B cell (primary cell): ENCODE results near the gene ZFP2. TPM values are rescaled to one million over a fixed set of nuclear protein-coding genes. Genes with fewer than 3 reads are reported as not detected.

ENCODE experiments used
- ATAC-seq: fragments of 200-7000 bp; cut with Tn5 transposase; one replicate; pipeline ENCODE4 v1.10.0; 2021; ENCODE audit warnings: low read depth, mild to moderate bottlenecking, moderate number of reproducible peaks, moderate library complexity
- CTCF ChIA-PET: fragments of 350-600 bp; sonication (Branson Sonifier 250); formaldehyde crosslinking; loops from one replicate; lab custom pipeline; 2021; ENCODE audit warnings: antibody characterized with exemption, inconsistent platforms; lab: Charles Lee
- POLR2A ChIA-PET: fragments of 350-600 bp; sonication (Branson Sonifier 250); formaldehyde crosslinking; loops from one replicate; lab custom pipeline; 2021; ENCODE audit warnings: antibody characterized with exemption; lab: Charles Lee
- DNase-seq: peaks from one replicate; pipeline ENCODE4 v3.0.0; 2013
- H2AFZ ChIP-seq: 2 replicates; pipeline ENCODE4 v1.6.1; 2012; ENCODE audit warnings: mild to moderate bottlenecking, low read depth, low read length; ENCODE audit not compliant: insufficient read depth, poor library complexity, severe bottlenecking
- H3K27ac ChIP-seq, 2 donors: 1 replicate in 1 of 2; 2 replicates in 1 of 2; pipeline ENCODE4 v1.5.1; 2012 to 2013; ENCODE audit warnings: low read length in 2 of 2, mild to moderate bottlenecking in 2 of 2, moderate library complexity in 1 of 2
- H3K27me3 ChIP-seq, 4 experiments: fragments of 200-600 bp in 1 of 4; sonication (generic) in 1 of 4; replicated peaks in 1 of 4; 1 replicate in 2 of 4; 2 replicates in 2 of 4; pipeline versions ENCODE4 v1.6.1 to v1.7.0; 2013 to 2016; ENCODE audit warnings: low read length in 3 of 4, mild to moderate bottlenecking in 2 of 4, mixed read lengths in 1 of 4, moderate library complexity in 1 of 4; ENCODE audit not compliant: insufficient read depth in 4 of 4, control insufficient read depth in 3 of 4; ENCODE audit errors: control extremely low read depth in 1 of 4
- H3K36me3 ChIP-seq, 2 experiments: replicated peaks in 1 of 2; 1 replicate in 1 of 2; 2 replicates in 1 of 2; pipeline versions ENCODE4 v1.6.1 to v1.7.1; 2013; ENCODE audit warnings: low read length in 1 of 2; ENCODE audit not compliant: insufficient read depth in 2 of 2, control insufficient read depth in 1 of 2; ENCODE audit errors: control extremely low read depth in 1 of 2, extremely low read depth in 1 of 2
- H3K4me1 ChIP-seq, 2 donors: fragments of 200-600 bp in 1 of 2; sonication (generic) in 1 of 2; 1 replicate in 1 of 2; 2 replicates in 1 of 2; pipeline versions ENCODE4 v1.5.1 to v1.6.1; 2013 to 2017; ENCODE audit warnings: low read length in 2 of 2; ENCODE audit not compliant: control insufficient read depth in 2 of 2, insufficient read depth in 2 of 2
- H3K4me2 ChIP-seq: replicated peaks from 2 replicates; pipeline ENCODE3; 2012; ENCODE audit warnings: mild to moderate bottlenecking, low read depth, low read length; ENCODE audit not compliant: poor library complexity, severe bottlenecking
- H3K4me3 ChIP-seq, 5 experiments: fragments of 200-600 bp in 1 of 5; sonication (generic) in 1 of 5; 1 replicate in 3 of 5; 2 replicates in 2 of 5; pipeline versions ENCODE4 v1.5.1 to v1.7.0; 2011 to 2016; ENCODE audit warnings: low read length in 4 of 5, mild to moderate bottlenecking in 4 of 5, low read depth in 2 of 5, control low read depth in 1 of 5, moderate library complexity in 1 of 5; ENCODE audit not compliant: insufficient read depth in 1 of 5; ENCODE audit errors: control extremely low read depth in 1 of 5, extremely low read depth in 1 of 5
- H3K79me2 ChIP-seq: fragments of 200-600 bp; sonication (generic); one replicate; pipeline ENCODE4 v1.6.0; 2016; ENCODE audit warnings: low read length; ENCODE audit not compliant: control insufficient read depth, insufficient read depth
- H3K9ac ChIP-seq: fragments of 200-600 bp; sonication (generic); 2 replicates; pipeline ENCODE4 v1.6.1; 2017; ENCODE audit warnings: mild to moderate bottlenecking, low read length, moderate library complexity
- H3K9me3 ChIP-seq, 3 donors: one replicate each; pipeline versions ENCODE4 v1.6.1 to v1.7.1; 2013; ENCODE audit warnings: low read length in 2 of 3; ENCODE audit not compliant: control insufficient read depth in 2 of 3, insufficient read depth in 1 of 3; ENCODE audit errors: control extremely low read depth in 1 of 3
- H4K20me1 ChIP-seq: 2 replicates; pipeline ENCODE4 v1.6.0; 2012; ENCODE audit warnings: mild to moderate bottlenecking, low read length; ENCODE audit not compliant: insufficient read depth, control insufficient read depth, poor library complexity, severe bottlenecking
- H3K27ac Mint-ChIP-seq: one replicate; pipeline ENCODE4 v1.8.0; 2021; ENCODE audit warnings: mixed read lengths
- H3K27me3 Mint-ChIP-seq: one replicate; pipeline ENCODE4 v1.8.0; 2021; ENCODE audit warnings: mixed read lengths
- H3K4me1 Mint-ChIP-seq: one replicate; pipeline ENCODE4 v1.8.0; 2021; ENCODE audit warnings: mixed read lengths
- H3K4me3 Mint-ChIP-seq: one replicate; pipeline ENCODE4 v1.8.0; 2021; ENCODE audit warnings: mixed read lengths
- H3K9me3 Mint-ChIP-seq: one replicate; pipeline ENCODE4 v1.8.0; 2022; ENCODE audit warnings: mixed read lengths; ENCODE audit not compliant: insufficient read depth
- CTCF ChIP-seq: fragments of 200-600 bp; IDR thresholded peaks from one replicate; pipeline ENCODE4 v1.8.0; 2022; ENCODE audit warnings: antibody characterized with exemption, mild to moderate bottlenecking
- EZH2 ChIP-seq: IDR thresholded peaks from 2 replicates; pipeline ENCODE4 v1.6.1; 2012; ENCODE audit warnings: borderline replicate concordance, low read depth, mild to moderate bottlenecking, moderate library complexity, low read length; ENCODE audit not compliant: insufficient read depth, poor library complexity, severe bottlenecking
- WGBS: methylation state at CpG from one replicate; pipeline ENCODE4 v1.1.5; 2013; ENCODE audit warnings: missing lambda C conversion rate; ENCODE audit not compliant: insufficient coverage; 5-methylcytosine and 5-hydroxymethylcytosine counted together
- intact Hi-C: fragments of 100-400 bp; cut with micrococcal nuclease; formaldehyde crosslinking; loops from one replicate; pipeline ENCODE4 v1.10.0; 2022
- polyA plus RNA-seq: library from polyadenylated mRNA; depleted of rRNA; stranded (reverse); fragments of >200 nt; gene quantifications from 2 replicates; pipeline ENCODE4 v1.2.3, GENCODE V29; 2012
- total RNA-seq, 2 donors: library from RNA; stranded (reverse); fragments of 120-200 nt in 1 of 2; gene quantifications; 1 replicate in 1 of 2; 2 replicates in 1 of 2; pipeline versions ENCODE4 v1.2.3 to v1.2.4, GENCODE V29; 2013 to 2022

Gene ZFP2
- total and polyA plus RNA-seq, 2 donors (not counting 1 experiment from before 2014, with no cell fraction given): 0.72 to 2.2 TPM

- Histone ChIP-seq H3K9me3 (peaks cover 17 to 56% (median 35%) of the 10 kb centered on the region in 3 donors), H3K4me3 (no peak overlapping the region), H3K27ac (no peak overlapping the region), H3K4me2 (no peak overlapping the region), H3K79me2 (no peaks in the 10 kb centered on the region), H4K20me1 (no peaks in the 10 kb centered on the region), H2AFZ (no peak overlapping the region), H3K36me3 (peaks cover 17 to 35% of the 10 kb centered on the region in 2 experiments), H3K27me3 (no peaks in the 10 kb centered on the region), H3K9ac (no peak overlapping the region), H3K4me1 (no peaks in the 10 kb centered on the region)
- ChIA-PET POLR2A (no interaction called here), CTCF (no interaction called here)
- ATAC-seq (no peak), DNase-seq (no peak)
- TF ChIP-seq CTCF (no peak), EZH2 (no peak)
- Mint-ChIP-seq H3K4me3 (no peak overlapping the region), H3K9me3 (peaks cover 31% of the 10 kb centered on the region), H3K4me1 (no peaks in the 10 kb centered on the region), H3K27me3 (no peaks in the 10 kb centered on the region), H3K27ac (no peak overlapping the region)
- no CpG with 5 or more reads among the region's 6 CpGs for WGBS
- intact Hi-C loops: no loop called here
Observed at GRCh38 chr5:178883815-178884430, 11.8 kb upstream of the ZFP2 start.

- Mint-ChIP-seq H3K27me3 (no peaks in the 10 kb centered on the region), H3K4me3 (no peak overlapping the region), H3K4me1 (peaks cover 17% of the 10 kb centered on the region), H3K27ac (no peak overlapping the region), H3K9me3 (peaks cover 4% of the 10 kb centered on the region)
- H3K27ac ChIP-seq: no peak overlapping the region
- DNase-seq (no peak), ATAC-seq (no peak)
- POLR2A ChIA-PET: no interaction called here
- intact Hi-C loops: no loop called here
- no peak overlapping the region for H3K4me2 ChIP-seq
- CTCF ChIA-PET: no interaction called here
- no peak overlapping the region for H3K4me3 ChIP-seq
- no peak overlapping the region for H2AFZ ChIP-seq
- peaks cover 8 to 11% of the 10 kb centered on the region in 2 donors for H3K4me1 ChIP-seq
- no peaks in the 10 kb centered on the region for H3K27me3 ChIP-seq
- no peak overlapping the region for H3K9ac ChIP-seq
- peaks cover 0 to 14% (median 0%) of the 10 kb centered on the region in 3 donors for H3K9me3 ChIP-seq
- TF ChIP-seq CTCF (no peak), EZH2 (no peak)
- H4K20me1 ChIP-seq: no peaks in the 10 kb centered on the region
- 88% methylated on average over 4 of the region's 5 CpGs for whole genome bisulfite sequencing
- peaks cover 3% of the 10 kb centered on the region for H3K79me2 ChIP-seq
- H3K36me3 ChIP-seq: no peaks in the 10 kb centered on the region
Observed at GRCh38 chr5:178899289-178899688, 3.6 kb downstream of the ZFP2 start.
